GM10248 (cell line): ENCODE data around the gene UXS1.
"Not testable (repeated sequence)": the region's sequence is repeated elsewhere in the genome, so short reads cannot be mapped to it uniquely, and the experiment has no call there.

ENCODE experiments used
- CTCF ChIA-PET: fragments of 300-600 bp; sonication (Branson Sonifier 250); formaldehyde crosslinking; extraction: SDS; loops from one replicate; lab custom pipeline; 2021; ENCODE audit warnings: antibody characterized with exemption; lab: Yijun Ruan, JAX
- POLR2A ChIA-PET: fragments of 350-650 bp; sonication (Branson Sonifier 250); formaldehyde crosslinking; extraction: SDS; loops from one replicate; lab custom pipeline; 2020; ENCODE audit warnings: antibody characterized with exemption; lab: Yijun Ruan, JAX
- DNase-seq: peaks from one replicate; pipeline ENCODE4 v3.0.0; 2012; ENCODE audit errors: extremely low spot score
- CTCF ChIP-seq: IDR thresholded peaks from 2 replicates; pipeline ENCODE4 v1.5.1; 2012; ENCODE audit warnings: mild to moderate bottlenecking, low read depth; ENCODE audit errors: extremely low read depth, missing control alignments, control extremely low read depth

The UXS1 gene

GRCh38 chr2:106138543-106139237 is 55.4 kb downstream of the UXS1 start:
- POLR2A ChIA-PET = interaction anchor here (1.4 kb wide), 1 partner anchor 55 kb away, joined by 4 read pairs; no protein-coding TSS in a partner anchor
- TF ChIP-seq CTCF = no peak
- CTCF ChIA-PET = interaction anchor here (0.8 to 1.8 kb wide), 6 partner anchors 9 to 57 kb away, joined by 3 to 7 read pairs (median 4); no protein-coding TSS in a partner anchor
- DNase-seq = no peak

- DNase-seq = no peak
- TF ChIP-seq CTCF = no peak
- ChIA-PET POLR2A (interaction anchor here (1.4 kb wide), 1 partner anchor 55 kb away, joined by 4 read pairs; no protein-coding TSS in a partner anchor), CTCF (interaction anchor here (0.8 to 1.8 kb wide), 4 partner anchors 10 to 58 kb away, joined by 3 to 7 read pairs (median 4); no protein-coding TSS in a partner anchor)
Observed at GRCh38 chr2:106137731-106138521, 56.2 kb downstream of the UXS1 start.

- CTCF ChIA-PET, POLR2A ChIA-PET, DNase-seq: not testable (repeated sequence)
Observed at GRCh38 chr2:106131192-106131591, 62.9 kb downstream of the UXS1 start.

- POLR2A ChIA-PET = no interaction called here
- CTCF ChIA-PET = no interaction called here
- no peak for DNase-seq
Observed at GRCh38 chr2:106130251-106130998, 63.7 kb downstream of the UXS1 start.

GRCh38 chr2:106129592-106129991 is 64.5 kb downstream of the UXS1 start:
- DNase-seq = no peak
- POLR2A ChIA-PET = no interaction called here
- no peak for TF ChIP-seq CTCF
- CTCF ChIA-PET = no interaction called here

More at GRCh38 chr2:106130251-106130998, 63.7 kb downstream of the UXS1 start:
- no peak for TF ChIP-seq CTCF

- TF ChIP-seq CTCF = no peak
- DNase-seq = no peak
- ChIA-PET POLR2A (no interaction called here), CTCF (no interaction called here)
Observed at GRCh38 chr2:106129150-106129549, 65.0 kb downstream of the UXS1 start.
